Skin of body (tissue), 2 donors: ENCODE results near the gene LSM10. TPM values are rescaled to one million over a fixed set of nuclear protein-coding genes. Genes with fewer than 3 reads are reported as not detected.

Experiments
- DNase-seq: peaks from one replicate; lab custom pipeline; 2025; lab: John Stamatoyannopoulos, UW
- total RNA-seq: library from RNA; depleted of rRNA; stranded (reverse); fragments of >200 nt; gene quantifications from one replicate; pipeline ENCODE4 v1.2.3, GENCODE V29; 2014

LSM10 gene
- total RNA-seq, 1 donor from 2014 or later: 7.3 TPM

- no peak for DNase-seq
Observed at GRCh38 chr1:36411674-36412648, 14.3 kb upstream of the LSM10 start.

- no peak for DNase-seq
Observed at GRCh38 chr1:36408479-36408878, 10.8 kb upstream of the LSM10 start.

GRCh38 chr1:36406440-36406839 is 8.7 kb upstream of the LSM10 start:
- DNase-seq: no peak

- no peak for DNase-seq
Observed at GRCh38 chr1:36402504-36402890, 4.8 kb upstream of the LSM10 start.

GRCh38 chr1:36401602-36402503 is 4.1 kb upstream of the LSM10 start:
- DNase-seq: no peak

- DNase-seq: no peak
Observed at GRCh38 chr1:36400825-36401601, 3.3 kb upstream of the LSM10 start.

- no peak for DNase-seq
Observed at GRCh38 chr1:36400514-36400824, 2.8 kb upstream of the LSM10 start.

GRCh38 chr1:36398370-36398977 is 766 bp upstream of the LSM10 start:
- no peak for DNase-seq

- peak; percentile 32 for DNase-seq
Observed at GRCh38 chr1:36397083-36397377, 678 bp downstream of the LSM10 start.

GRCh38 chr1:36396359-36396758 is 1.3 kb downstream of the LSM10 start:
- no peak for DNase-seq

GRCh38 chr1:36393686-36394085 is 4.0 kb downstream of the LSM10 start:
- DNase-seq: no peak

GRCh38 chr1:36392836-36393235 is 4.9 kb downstream of the LSM10 start:
- DNase-seq: no peak

- DNase-seq: no peak
Observed at GRCh38 chr1:36391271-36391670, 6.4 kb downstream of the LSM10 start.

GRCh38 chr1:36390411-36390810 is 7.3 kb downstream of the LSM10 start:
- DNase-seq: no peak

- DNase-seq: no peak
Observed at GRCh38 chr1:36389999-36390398, 7.7 kb downstream of the LSM10 start.

- DNase-seq: no peak
Observed at GRCh38 chr1:36389261-36389660, 8.4 kb downstream of the LSM10 start.

- DNase-seq: peak; percentile 51
Observed at GRCh38 chr1:36387141-36387949, 10.4 kb downstream of the LSM10 start.

GRCh38 chr1:36386265-36387140 is 11.2 kb downstream of the LSM10 start:
- peak; percentile 94 for DNase-seq
